ENCODE measurements around the gene FBXO21. TPM values are rescaled to one million over a fixed set of nuclear protein-coding genes. Genes with fewer than 3 reads are reported as not detected.
"Not testable (repeated sequence)": the region's sequence is repeated elsewhere in the genome, so short reads cannot be mapped to it uniquely, and the experiment has no call there.

Gene FBXO21
- total RNA-seq, 4 donors from 2014 or later, result 80.2 to 95.8 (median 81.9) TPM

DNA sequence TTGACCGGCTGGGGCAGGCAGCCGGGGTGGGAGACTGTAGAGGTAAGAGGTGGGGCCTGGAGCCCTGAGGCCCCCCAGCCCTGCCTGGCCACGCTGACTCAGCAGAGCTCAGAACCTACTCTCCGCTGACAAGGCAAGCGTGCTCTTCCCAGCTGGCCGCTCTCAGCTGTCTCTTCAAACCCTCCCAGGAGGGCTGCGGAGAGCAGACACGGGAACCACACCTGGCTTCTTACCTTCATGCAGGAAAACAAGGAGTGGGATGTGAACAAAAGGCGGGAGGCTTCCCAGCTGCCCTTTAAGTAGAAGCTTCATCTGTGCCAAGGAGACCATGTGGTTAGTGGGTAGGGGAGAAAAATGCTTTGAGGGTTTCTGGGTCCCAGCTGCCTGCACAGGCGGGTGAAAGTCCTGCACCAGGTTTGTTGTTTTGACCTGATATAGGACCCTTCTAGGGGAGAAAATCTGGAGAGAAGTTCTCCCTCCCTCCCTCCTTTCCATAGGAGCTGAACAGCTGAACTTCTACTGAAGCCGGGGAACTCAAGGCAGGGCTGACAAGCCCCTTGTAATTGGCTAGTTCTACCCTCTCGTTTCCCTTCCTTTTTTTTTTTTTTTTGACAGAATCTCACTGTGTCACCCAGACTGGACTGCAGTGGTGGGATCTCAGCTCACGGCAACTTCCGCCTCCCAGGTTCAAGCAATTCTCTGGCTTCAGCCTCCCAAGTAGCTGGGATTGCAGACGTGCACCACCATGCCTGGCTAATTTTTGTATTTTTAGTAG, 78.3 kb downstream of the FBXO21 start:
- ATAC-seq, result no peak
- Histone ChIP-seq H3K9me3 (no peaks in the 10 kb centered on the region), H3K4me1 (no peaks in the 10 kb centered on the region), H3K27me3 (peaks cover 7% of the 10 kb centered on the region), H3K27ac (no peak overlapping the region), H3K4me3 (no peak overlapping the region), H3K36me3 (no peaks in the 10 kb centered on the region)
- 75 to 77% methylated on average over 2 to 6 of the region's 15 CpGs for WGBS, 2 donors (ENCODE audit: low coverage in 1 of 2)
- no peak for TF ChIP-seq POLR2AphosphoS5 (IDR thresholded peaks at IDR 0.05)
- TF ChIP-seq, protein P1, sequence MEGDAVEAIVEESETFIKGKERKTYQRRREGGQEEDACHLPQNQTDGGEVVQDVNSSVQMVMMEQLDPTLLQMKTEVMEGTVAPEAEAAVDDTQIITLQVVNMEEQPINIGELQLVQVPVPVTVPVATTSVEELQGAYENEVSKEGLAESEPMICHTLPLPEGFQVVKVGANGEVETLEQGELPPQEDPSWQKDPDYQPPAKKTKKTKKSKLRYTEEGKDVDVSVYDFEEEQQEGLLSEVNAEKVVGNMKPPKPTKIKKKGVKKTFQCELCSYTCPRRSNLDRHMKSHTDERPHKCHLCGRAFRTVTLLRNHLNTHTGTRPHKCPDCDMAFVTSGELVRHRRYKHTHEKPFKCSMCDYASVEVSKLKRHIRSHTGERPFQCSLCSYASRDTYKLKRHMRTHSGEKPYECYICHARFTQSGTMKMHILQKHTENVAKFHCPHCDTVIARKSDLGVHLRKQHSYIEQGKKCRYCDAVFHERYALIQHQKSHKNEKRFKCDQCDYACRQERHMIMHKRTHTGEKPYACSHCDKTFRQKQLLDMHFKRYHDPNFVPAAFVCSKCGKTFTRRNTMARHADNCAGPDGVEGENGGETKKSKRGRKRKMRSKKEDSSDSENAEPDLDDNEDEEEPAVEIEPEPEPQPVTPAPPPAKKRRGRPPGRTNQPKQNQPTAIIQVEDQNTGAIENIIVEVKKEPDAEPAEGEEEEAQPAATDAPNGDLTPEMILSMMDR (IDR thresholded peaks at IDR 0.05), result no peak
- TF ChIP-seq POLR2A (IDR thresholded peaks at IDR 0.05), result no peak
- no peak for TF ChIP-seq EP300 (IDR thresholded peaks at IDR 0.05)

DNA sequence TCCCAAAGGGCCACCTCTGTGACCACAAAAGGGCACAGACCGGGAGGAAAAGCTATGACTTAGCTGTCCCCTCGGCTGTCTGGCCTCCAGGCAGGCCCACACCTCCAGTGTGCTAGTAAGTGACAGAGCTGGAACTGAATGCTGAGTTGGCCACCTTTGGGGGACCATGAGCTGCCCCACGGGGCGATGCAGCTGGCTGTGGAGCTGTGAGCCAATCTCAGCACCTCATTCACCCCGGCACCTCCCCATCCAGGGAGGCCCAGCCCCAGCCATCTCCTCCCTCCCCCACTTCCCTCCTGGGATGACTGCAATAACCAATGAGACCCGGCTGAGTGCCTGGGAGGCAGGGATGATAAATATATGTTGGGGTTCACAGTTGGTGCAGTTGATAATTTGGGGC, 78.9 kb downstream of the FBXO21 start:
- 60% methylated on average over 1 of the region's 6 CpGs; no CpG with 5 or more reads in 1 of the 2 donors for WGBS, 2 donors (ENCODE audit: low coverage in 1 of 2)

DNA sequence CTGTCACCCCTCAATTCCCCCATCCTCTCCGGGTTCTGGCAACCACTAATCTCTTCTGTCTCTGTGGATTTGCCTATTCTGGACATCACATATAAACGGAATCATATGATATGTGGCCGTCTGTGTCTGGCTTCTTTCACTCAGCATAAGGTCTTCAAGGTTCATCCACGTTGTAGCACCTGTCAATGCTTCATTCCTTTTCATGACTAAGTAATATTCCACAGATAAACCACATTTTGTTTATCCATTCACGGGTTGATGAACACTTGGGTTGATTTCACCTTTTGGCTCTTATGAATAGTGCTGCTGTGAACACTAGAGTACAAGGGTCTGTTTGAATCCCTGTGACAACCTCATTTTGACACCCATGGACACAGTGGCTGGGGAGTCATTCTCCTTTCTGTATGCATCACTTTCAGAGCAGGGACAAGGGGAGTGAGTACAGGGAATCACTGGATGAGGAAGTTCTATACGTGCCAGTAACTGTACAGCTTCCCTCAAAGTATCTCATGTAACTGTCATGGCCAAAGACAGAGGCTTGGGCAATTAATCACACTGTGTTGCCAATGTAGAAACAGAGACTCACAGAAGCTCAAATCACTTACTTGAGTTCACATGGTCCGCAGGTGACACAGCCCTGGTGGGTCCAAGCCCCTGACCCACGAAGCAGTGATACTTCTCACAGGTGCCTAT, 80.2 kb downstream of the FBXO21 start:
- ATAC-seq, result no peak
- H3K27me3 ChIP-seq, result peaks cover 14% of the 10 kb centered on the region
- 60 to 70% methylated on average over 7 to 8 of the region's 8 CpGs for WGBS, 2 donors (ENCODE audit: low coverage in 1 of 2)
- H3K4me3 ChIP-seq, result no peak overlapping the region
- H3K4me1 ChIP-seq, result no peaks in the 10 kb centered on the region
- H3K27ac ChIP-seq, result no peak overlapping the region
- no peak for TF ChIP-seq POLR2AphosphoS5 (IDR thresholded peaks at IDR 0.05)
- TF ChIP-seq, protein P1 (IDR thresholded peaks at IDR 0.05), result no peak
- H3K9me3 ChIP-seq, result no peaks in the 10 kb centered on the region
- H3K36me3 ChIP-seq, result no peaks in the 10 kb centered on the region

More for the DNA sequence above, 78.9 kb downstream of the FBXO21 start:
- Histone ChIP-seq H3K27me3 (peaks cover 7% of the 10 kb centered on the region), H3K4me3 (no peak overlapping the region), H3K36me3 (no peaks in the 10 kb centered on the region), H3K4me1 (no peaks in the 10 kb centered on the region), H3K9me3 (no peaks in the 10 kb centered on the region), H3K27ac (no peak overlapping the region)
- TF ChIP-seq POLR2A (IDR thresholded peaks at IDR 0.05), result no peak
- no peak for TF ChIP-seq POLR2AphosphoS5 (IDR thresholded peaks at IDR 0.05)
- no peak for TF ChIP-seq EP300 (IDR thresholded peaks at IDR 0.05)
- TF ChIP-seq, protein P1 (IDR thresholded peaks at IDR 0.05), result no peak
- ATAC-seq, result no peak

DNA sequence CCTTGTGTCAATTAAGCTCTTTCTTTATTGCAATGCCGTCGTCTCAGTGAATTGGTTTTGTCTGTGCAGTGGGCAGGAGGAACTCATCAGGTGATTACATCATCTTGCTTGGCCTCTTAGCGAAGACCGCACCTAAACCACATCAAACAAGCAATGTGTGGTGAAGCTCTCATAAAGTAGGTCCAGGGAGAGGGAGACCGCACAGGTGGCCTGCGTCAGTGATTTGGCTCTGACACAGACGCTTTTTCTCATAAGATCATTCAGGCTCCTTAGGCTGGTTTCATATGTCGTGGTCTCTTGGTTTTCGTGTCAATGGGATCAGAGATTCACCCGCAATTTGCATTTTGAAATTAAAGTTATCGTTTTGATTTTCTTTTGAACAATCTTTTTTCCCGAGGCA, 84.4 kb downstream of the FBXO21 start:
- H3K36me3 ChIP-seq, result no peaks in the 10 kb centered on the region
- H3K27ac ChIP-seq, result no peak overlapping the region
- H3K4me1 ChIP-seq, result no peaks in the 10 kb centered on the region
- peaks cover 33% of the 10 kb centered on the region for H3K27me3 ChIP-seq
- H3K9me3 ChIP-seq, result no peaks in the 10 kb centered on the region
- H3K4me3 ChIP-seq, result no peak overlapping the region
- TF ChIP-seq POLR2A (IDR thresholded peaks at IDR 0.05) (no peak), EP300 (IDR thresholded peaks at IDR 0.05) (no peak)
- TF ChIP-seq, protein P1 (IDR thresholded peaks at IDR 0.05), result no peak
- ATAC-seq, result no peak
- 69 to 78% methylated on average over 10 to 11 of the region's 12 CpGs for WGBS, 2 donors (ENCODE audit: low coverage in 1 of 2)

DNA sequence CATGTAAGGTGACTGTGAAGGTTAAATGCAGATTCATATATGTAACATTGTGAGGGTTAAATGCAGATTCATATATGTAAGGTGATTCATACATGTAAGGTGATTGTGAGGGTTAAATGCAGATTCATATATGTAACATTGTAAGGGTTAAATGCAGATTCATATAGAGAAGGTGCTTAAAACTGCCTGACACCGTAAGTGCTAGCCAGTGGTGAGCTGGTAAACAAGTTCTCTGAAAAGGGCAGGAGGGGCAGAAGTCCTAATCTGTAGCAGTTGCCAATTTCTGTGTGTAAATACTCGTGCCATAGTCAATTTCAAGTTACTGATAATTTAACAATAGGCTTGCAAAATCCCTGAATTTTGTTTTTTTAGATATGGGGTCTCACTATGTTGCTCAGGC, 86.3 kb downstream of the FBXO21 start:
- H3K27ac ChIP-seq, H3K4me3 ChIP-seq, H3K9me3 ChIP-seq, H3K36me3 ChIP-seq, ATAC-seq: not testable (repeated sequence)
- Histone ChIP-seq H3K4me1 (peaks cover 0 to 11% (median 0%) of the 10 kb centered on the region in 3 donors), H3K27me3 (peaks cover 50% of the 10 kb centered on the region)
- 46 to 67% methylated on average over 2 of the region's 2 CpGs for WGBS, 2 donors (ENCODE audit: low coverage in 1 of 2)
